RWPE1 (cell line): ENCODE measurements around the gene ZNF638.
"Not testable (repeated sequence)": the region's sequence is repeated elsewhere in the genome, so short reads cannot be mapped to it uniquely, and the experiment has no call there.

Experiments
- CTCF ChIA-PET: fragments of 350-600 bp; sonication (Branson Sonifier 250); formaldehyde crosslinking; extraction: SDS; loops from one replicate; lab custom pipeline; 2021; lab: Yijun Ruan, JAX
- POLR2A ChIA-PET: fragments of 400-600 bp; formaldehyde crosslinking; extraction: SDS; loops from one replicate; lab custom pipeline; 2020; ENCODE audit warnings: antibody characterized with exemption; ENCODE audit not compliant: low non-redundant PET; lab: Yijun Ruan, JAX
- DNase-seq: peaks from one replicate; pipeline ENCODE4 v3.0.0; 2012; ENCODE audit warnings: low spot score
- H3K27ac ChIP-seq: fragments of 450-650 bp; 2 replicates; pipeline ENCODE4 v1.5.1; 2017
- CTCF ChIP-seq: fragments of 450-650 bp; conservative IDR thresholded peaks from 2 replicates; pipeline ENCODE4 v1.5.1; 2017; ENCODE audit warnings: low read depth, mild to moderate bottlenecking

The ZNF638 gene

GRCh38 chr2:71330585-71331330, 824 bp upstream of the ZNF638 start:
- TF ChIP-seq CTCF, result no peak
- no peak for DNase-seq
- ChIA-PET CTCF (interaction anchor here (0.6 to 2.2 kb wide), 5 partner anchors 31 to 179 kb away, joined by 3 to 12 read pairs (median 4); no protein-coding TSS in a partner anchor), POLR2A (interaction anchor here (0.6 kb wide), 1 partner anchor 10 kb away, joined by 5 read pairs; no protein-coding TSS in a partner anchor)
- H3K27ac ChIP-seq, result peak overlapping the region; percentile 82

GRCh38 chr2:71331331-71331580, 326 bp upstream of the ZNF638 start:
- not testable (repeated sequence) for DNase-seq
- CTCF ChIA-PET, result interaction anchor here (0.6 to 2.2 kb wide), 8 partner anchors 32 to 179 kb away, joined by 3 to 12 read pairs (median 4); no protein-coding TSS in a partner anchor
- POLR2A ChIA-PET, result interaction anchor here (0.6 to 0.9 kb wide), 2 partner anchors 10 to 99 kb away, joined by 3 to 5 read pairs; no protein-coding TSS in a partner anchor
- H3K27ac ChIP-seq, result peak overlapping the region; percentile 82

DNA sequence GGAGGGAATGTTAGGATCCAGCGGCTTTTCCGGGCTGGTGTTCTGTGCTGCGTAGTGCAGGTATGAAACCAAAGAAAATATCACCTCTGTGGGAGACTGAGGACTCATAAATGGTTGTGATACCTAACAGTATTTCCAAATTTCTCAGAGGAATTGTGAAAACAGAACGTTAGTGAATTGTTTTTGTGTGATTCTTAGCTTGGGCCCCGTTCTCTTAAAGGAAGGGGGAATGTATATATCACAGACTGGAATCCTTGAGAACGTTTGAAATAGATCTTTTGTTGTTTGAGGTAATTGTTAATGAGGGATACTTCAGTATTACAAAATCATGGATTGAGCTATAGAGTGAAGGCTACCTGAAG, 834 bp downstream of the ZNF638 start:
- no peak for TF ChIP-seq CTCF
- H3K27ac ChIP-seq, result peak overlapping the region; percentile 82
- CTCF ChIA-PET, result interaction anchor here (0.6 to 2.2 kb wide), 5 partner anchors 11 to 997 kb away, joined by 3 to 5 read pairs (median 3); no protein-coding TSS in a partner anchor
- DNase-seq, result no peak
- POLR2A ChIA-PET, result interaction anchor here (0.5 kb wide), 1 partner anchor 8 kb away, joined by 3 read pairs; no protein-coding TSS in a partner anchor

GRCh38 chr2:71333619-71334018, 2.0 kb downstream of the ZNF638 start:
- CTCF ChIA-PET, result interaction anchor here (0.6 to 1.6 kb wide), 4 partner anchors 14 to 346 kb away, joined by 3 to 8 read pairs (median 3); no protein-coding TSS in a partner anchor
- no peak for TF ChIP-seq CTCF
- DNase-seq, result no peak
- POLR2A ChIA-PET, result no interaction called here
- no peak overlapping the region for H3K27ac ChIP-seq

- no peak for DNase-seq
- ChIA-PET POLR2A (no interaction called here), CTCF (no interaction called here)
- no peak overlapping the region for H3K27ac ChIP-seq
- TF ChIP-seq CTCF, result no peak
Observed at GRCh38 chr2:71336384-71336783, 4.8 kb downstream of the ZNF638 start.

DNA sequence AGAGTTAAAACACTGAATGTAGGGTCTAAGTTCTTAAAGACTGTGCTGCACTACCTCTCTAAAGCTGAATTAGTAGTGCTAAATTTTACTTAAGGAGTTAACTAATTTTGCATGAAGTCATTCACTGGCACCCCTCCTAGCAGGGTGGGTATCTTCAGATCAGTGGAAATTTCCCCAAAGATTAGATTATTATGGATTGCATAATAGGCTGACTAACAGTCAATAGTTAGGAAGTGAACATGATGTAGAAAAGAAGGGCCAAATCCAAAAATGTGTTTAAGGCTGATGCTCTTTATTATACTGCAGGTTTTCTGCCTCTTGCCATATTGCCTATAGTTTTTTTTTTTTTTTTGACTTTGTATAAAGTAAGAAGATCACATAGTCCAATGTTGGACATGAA, 5.2 kb downstream of the ZNF638 start:
- no peak for DNase-seq
- no peak overlapping the region for H3K27ac ChIP-seq
- ChIA-PET POLR2A (no interaction called here), CTCF (no interaction called here)
- no peak for TF ChIP-seq CTCF

- TF ChIP-seq CTCF, result no peak
- no peak for DNase-seq
- H3K27ac ChIP-seq, result no peak overlapping the region
- CTCF ChIA-PET, result no interaction called here
- POLR2A ChIA-PET, result no interaction called here
Observed at GRCh38 chr2:71337776-71338175, 6.2 kb downstream of the ZNF638 start.
